H1 (cell line): Measurements from ENCODE around the gene IL36RN.

Source experiments
- CTCF ChIP-seq, 3 experiments: IDR thresholded peaks; 1 replicate in 2 of 3; 2 replicates in 1 of 3; pipeline versions ENCODE4 v1.5.1 to v1.6.1; 2011; ENCODE audit warnings: low read length in 3 of 3, mild to moderate bottlenecking in 3 of 3, inconsistent platforms in 2 of 3, low read depth in 1 of 3, moderate library complexity in 1 of 3; ENCODE audit not compliant: insufficient read depth in 1 of 3; ENCODE audit errors: control extremely low read depth in 1 of 3
- EP300 ChIP-seq, 2 experiments: IDR thresholded peaks; 1 replicate in 1 of 2; 2 replicates in 1 of 2; pipeline ENCODE4 v1.6.1; 2011 to 2012; ENCODE audit warnings: low read depth in 2 of 2, low read length in 2 of 2, mild to moderate bottlenecking in 2 of 2, borderline replicate concordance in 1 of 2, inconsistent platforms in 1 of 2, moderate library complexity in 1 of 2
- EZH2 ChIP-seq: fragments of 200-600 bp; sonication (generic); IDR thresholded peaks from 2 replicates; pipeline ENCODE4 v1.7.1; 2012; ENCODE audit warnings: low read depth, mild to moderate bottlenecking, moderate library complexity, low read length, inconsistent platforms; ENCODE audit not compliant: severe bottlenecking
- FOSL1 ChIP-seq: IDR thresholded peaks from 2 replicates; pipeline ENCODE4 v1.6.1; 2011; ENCODE audit warnings: mild to moderate bottlenecking, low read depth, low read length, moderate library complexity; ENCODE audit not compliant: insufficient read depth
- JUND ChIP-seq: IDR thresholded peaks from 2 replicates; pipeline ENCODE4 v1.6.1; 2011; ENCODE audit warnings: mild to moderate bottlenecking, improper control_type of control experiment, low read length
- RNF2 ChIP-seq: fragments of 200-900, 300-1000 bp; sonication (generic); IDR thresholded peaks from 2 replicates; pipeline ENCODE4 v1.7.1; 2016; ENCODE audit warnings: borderline replicate concordance, low read depth, mild to moderate bottlenecking, antibody characterized with exemption, low read length; ENCODE audit not compliant: poor library complexity, severe bottlenecking; ENCODE audit errors: missing control alignments
- ZNF274 ChIP-seq: IDR thresholded peaks from 2 replicates; pipeline ENCODE4 v1.7.0; 2012; ENCODE audit warnings: low read length, borderline replicate concordance; ENCODE audit errors: extremely low read depth

GRCh38 chr2:113018509-113018908 lies 40.5 kb upstream of the IL36RN start:
- no peak for TF ChIP-seq CTCF (IDR thresholded peaks at IDR 0.05; ENCODE audit: control extremely low read depth in 1 of 3, insufficient read depth in 1 of 3, low read depth in 1 of 3, low read length in 3 of 3)
- TF ChIP-seq RNF2, result no peak
- no peak for TF ChIP-seq EZH2
- no peak for TF ChIP-seq FOSL1
- TF ChIP-seq JUND, result no peak
- TF ChIP-seq EP300 (IDR thresholded peaks at IDR 0.05; ENCODE audit: borderline replicate concordance in 1 of 2, low read depth in 2 of 2, low read length in 2 of 2), result no peak
- TF ChIP-seq ZNF274, result no peak
